GM13976 (cell line): ENCODE measurements around the gene MRPL46.

Source experiments
- DNase-seq: peaks from one replicate; pipeline ENCODE4 v3.0.0; 2012; ENCODE audit warnings: low spot score
- in situ Hi-C: fragments of 300-500 bp; cut with MboI; formaldehyde crosslinking; loops from one replicate; pipeline ENCODE4 v1.12.0; 2022; ENCODE audit warnings: low sequenced_read_pairs, mixed read lengths, inconsistent platforms; ENCODE audit not compliant: unreplicated experiment
- TF ChIP-seq, protein P1 (sequence below): IDR thresholded peaks from 2 replicates; pipeline ENCODE4 v1.5.1; 2012; ENCODE audit warnings: borderline replicate concordance, mild to moderate bottlenecking; ENCODE audit not compliant: insufficient read depth; ENCODE audit errors: extremely low read depth, missing control alignments, control extremely low read depth

Gene MRPL46

DNA sequence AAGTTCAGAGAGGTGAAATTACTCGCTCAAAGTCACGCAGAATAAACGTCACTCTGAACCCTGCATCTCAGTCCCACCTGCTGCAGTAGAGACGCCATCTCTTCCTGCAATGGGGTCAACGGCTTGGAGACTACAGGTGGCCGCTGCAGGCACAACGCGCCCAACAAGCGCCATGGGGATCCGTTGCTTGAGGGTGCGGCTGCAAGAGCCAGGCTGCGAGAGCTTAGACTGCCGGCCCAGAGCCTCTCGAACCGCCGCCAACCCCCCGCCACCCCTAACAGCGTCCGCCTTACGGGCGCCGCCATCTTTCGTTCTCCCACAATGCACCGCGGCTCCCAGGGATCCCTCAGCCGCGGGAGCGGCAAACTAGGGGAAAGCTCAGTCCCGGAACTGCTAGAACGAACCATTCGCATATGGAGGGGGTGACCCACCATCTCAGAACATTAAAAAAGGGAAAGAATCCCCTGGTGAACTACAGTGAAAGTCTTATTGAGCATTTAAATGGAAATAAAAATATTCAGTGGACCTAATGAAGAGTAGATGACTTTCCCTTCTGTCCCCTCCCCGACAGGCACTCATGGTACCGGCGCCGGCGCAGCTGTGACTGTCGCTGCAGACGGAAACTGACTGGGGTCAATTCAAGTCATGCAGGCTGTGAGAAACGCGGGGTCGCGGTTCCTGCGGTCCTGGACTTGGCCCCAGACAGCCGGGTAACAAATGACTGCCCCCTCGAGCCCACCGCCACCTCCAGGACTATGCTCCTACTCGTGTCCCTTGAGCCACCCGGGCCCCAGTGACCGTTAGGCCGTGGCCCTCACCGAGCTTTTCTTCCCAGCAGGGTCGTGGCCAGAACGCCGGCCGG, at the start of gene MRPL46, which contains the start of gene MRPS11:
Gene MRPL46 (minus strand): TSS at position 316 of the 862 bp plus-strand sequence. CDS start 11 bp downstream, at position 305.
Gene MRPS11 (plus strand): TSS at position 636 of the 862 bp plus-strand sequence. CDS start 10 bp downstream, at position 646.
- TF ChIP-seq, protein P1, sequence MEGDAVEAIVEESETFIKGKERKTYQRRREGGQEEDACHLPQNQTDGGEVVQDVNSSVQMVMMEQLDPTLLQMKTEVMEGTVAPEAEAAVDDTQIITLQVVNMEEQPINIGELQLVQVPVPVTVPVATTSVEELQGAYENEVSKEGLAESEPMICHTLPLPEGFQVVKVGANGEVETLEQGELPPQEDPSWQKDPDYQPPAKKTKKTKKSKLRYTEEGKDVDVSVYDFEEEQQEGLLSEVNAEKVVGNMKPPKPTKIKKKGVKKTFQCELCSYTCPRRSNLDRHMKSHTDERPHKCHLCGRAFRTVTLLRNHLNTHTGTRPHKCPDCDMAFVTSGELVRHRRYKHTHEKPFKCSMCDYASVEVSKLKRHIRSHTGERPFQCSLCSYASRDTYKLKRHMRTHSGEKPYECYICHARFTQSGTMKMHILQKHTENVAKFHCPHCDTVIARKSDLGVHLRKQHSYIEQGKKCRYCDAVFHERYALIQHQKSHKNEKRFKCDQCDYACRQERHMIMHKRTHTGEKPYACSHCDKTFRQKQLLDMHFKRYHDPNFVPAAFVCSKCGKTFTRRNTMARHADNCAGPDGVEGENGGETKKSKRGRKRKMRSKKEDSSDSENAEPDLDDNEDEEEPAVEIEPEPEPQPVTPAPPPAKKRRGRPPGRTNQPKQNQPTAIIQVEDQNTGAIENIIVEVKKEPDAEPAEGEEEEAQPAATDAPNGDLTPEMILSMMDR, result no peak
- in situ Hi-C loops, result no loop called here
- DNase-seq, result peak; percentile 91

DNA sequence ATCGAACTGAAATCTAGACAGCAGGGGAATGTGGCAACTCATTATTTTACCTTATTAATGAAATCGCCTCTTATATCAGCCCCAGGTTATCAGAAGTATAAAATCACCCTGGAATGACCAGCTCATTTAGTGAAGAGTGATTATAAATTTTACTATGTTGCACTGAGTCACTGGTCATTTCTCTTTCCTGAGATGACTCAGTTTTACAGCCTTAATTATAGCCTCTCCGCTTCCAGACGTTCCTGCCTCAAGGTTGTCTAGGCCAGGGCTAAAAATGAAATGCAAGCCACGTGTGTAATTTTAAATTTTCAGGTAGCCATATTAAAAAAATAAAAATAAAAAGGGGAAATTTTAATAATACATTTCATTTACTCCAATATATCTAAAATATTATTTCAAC, 46.0 kb upstream of the MRPL46 start:
- TF ChIP-seq, protein P1, result no peak
- in situ Hi-C loops, result no loop called here
- no peak for DNase-seq

DNA sequence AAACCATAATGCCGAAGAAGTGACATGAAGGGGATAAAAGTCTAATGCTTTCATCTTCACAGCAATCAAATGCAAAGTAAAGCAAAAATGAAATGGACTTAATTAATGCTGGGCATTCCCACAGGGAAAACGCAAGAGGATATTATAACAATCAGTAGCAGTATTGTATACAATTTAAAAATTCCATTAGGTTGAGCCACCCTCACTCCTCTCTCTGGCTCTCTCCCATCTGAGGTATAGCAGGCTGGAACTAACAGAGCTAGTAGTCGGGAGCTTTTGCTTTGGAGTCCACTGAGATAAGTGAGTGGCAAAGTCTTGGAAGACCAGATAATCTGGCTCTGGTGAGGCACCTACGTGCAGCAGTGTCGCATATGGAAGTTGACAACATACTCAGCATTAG, 45.4 kb upstream of the MRPL46 start:
- in situ Hi-C loops, result no loop called here
- TF ChIP-seq, protein P1, result no peak
- no peak for DNase-seq

DNA sequence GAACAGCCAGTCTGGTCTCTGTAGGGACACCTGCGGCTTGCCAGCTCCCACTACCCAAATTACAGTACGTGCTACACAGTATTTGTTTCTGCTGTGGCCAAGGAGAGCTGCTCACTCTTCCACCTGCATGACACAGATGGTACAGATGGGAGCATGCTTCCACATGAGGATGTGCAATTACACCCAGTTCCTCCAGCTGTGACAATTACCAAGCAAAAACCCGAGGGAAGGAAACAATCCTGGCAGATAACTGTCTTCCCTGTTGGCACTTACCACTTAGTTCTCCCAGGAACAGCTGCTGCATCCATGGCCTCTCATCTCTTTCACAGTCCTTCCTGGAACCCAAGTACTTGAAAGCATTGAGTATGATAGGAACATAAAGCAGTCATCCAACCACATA, 44.9 kb upstream of the MRPL46 start:
- no peak for DNase-seq
- TF ChIP-seq, protein P1, result no peak
- in situ Hi-C loops, result no loop called here

DNA sequence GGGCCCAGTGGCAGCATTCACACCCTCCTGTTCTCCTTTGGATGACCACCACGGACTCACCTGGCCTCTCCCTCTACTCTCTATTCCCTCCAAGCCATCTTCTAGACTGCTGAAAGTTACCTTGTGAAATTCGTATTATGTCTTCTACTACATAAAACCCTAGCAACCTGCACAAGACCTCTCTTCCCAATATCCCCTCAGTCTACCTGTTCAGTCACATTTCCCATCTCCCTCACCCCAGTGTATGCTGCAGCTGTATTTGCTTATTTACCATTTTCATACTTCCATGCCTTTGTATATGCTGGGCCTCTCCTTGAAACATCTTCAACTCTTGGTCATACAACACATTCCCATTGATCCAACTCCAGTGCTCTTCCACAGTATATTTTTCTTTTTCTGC, 44.0 kb upstream of the MRPL46 start:
- DNase-seq, result no peak
- in situ Hi-C loops, result no loop called here
- TF ChIP-seq, protein P1, result no peak

DNA sequence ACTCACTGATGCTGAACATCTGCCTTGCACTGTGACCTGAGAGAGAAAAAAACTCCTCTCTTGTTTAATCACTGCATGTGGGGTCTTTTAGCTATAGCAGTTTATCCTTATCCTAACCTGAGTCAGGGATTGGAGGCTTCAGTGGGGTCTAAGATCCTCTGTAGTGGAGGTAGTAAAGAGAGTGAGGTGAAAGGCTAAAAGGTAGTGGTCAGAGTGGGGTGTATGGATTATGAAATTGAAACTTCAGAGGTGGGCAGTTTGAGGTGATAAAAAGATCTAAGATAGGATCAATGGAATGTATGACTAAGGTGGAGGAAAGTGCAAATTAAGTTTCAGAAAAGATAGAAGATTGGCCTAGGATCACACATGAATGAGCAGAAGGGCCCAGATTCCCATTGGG, 42.8 kb upstream of the MRPL46 start:
- no peak for DNase-seq
- TF ChIP-seq, protein P1, result no peak
- in situ Hi-C loops, result no loop called here
